Choroid plexus epithelial cell (primary cell): Measurements from ENCODE around the gene PANK4.

ENCODE experiments used
- DNase-seq: peaks from one replicate; pipeline ENCODE4 v3.0.0-alpha.2; 2010; ENCODE audit warnings: low read depth
- H3K4me3 ChIP-seq: 2 replicates; pipeline ENCODE4 v1.5.1; 2011; ENCODE audit warnings: low read depth, mild to moderate bottlenecking, control low read depth, low read length, moderate library complexity
- CTCF ChIP-seq: conservative IDR thresholded peaks from 2 replicates; pipeline ENCODE4 v1.5.1; 2011; ENCODE audit warnings: low read depth, mild to moderate bottlenecking, control low read depth, inconsistent platforms, low read length, moderate library complexity

The PANK4 gene

GRCh38 chr1:2499986-2500596 is 26.3 kb downstream of the PANK4 start:
- no peak for TF ChIP-seq CTCF
- H3K4me3 ChIP-seq = no peak overlapping the region
- DNase-seq = no peak

GRCh38 chr1:2499260-2499659 is 27.1 kb downstream of the PANK4 start:
- DNase-seq = no peak
- no peak overlapping the region for H3K4me3 ChIP-seq
- no peak for TF ChIP-seq CTCF

- TF ChIP-seq CTCF = no peak
- no peak overlapping the region for H3K4me3 ChIP-seq
- no peak for DNase-seq
Observed at GRCh38 chr1:2498648-2499047, 27.7 kb downstream of the PANK4 start.

- no peak for DNase-seq
- no peak overlapping the region for H3K4me3 ChIP-seq
- TF ChIP-seq CTCF = no peak
Observed at GRCh38 chr1:2497891-2498290, 28.5 kb downstream of the PANK4 start.

- no peak overlapping the region for H3K4me3 ChIP-seq
- no peak for TF ChIP-seq CTCF
- no peak for DNase-seq
Observed at GRCh38 chr1:2496746-2497145, 29.6 kb downstream of the PANK4 start.

GRCh38 chr1:2496087-2496622 is 30.2 kb downstream of the PANK4 start:
- DNase-seq = no peak
- no peak for TF ChIP-seq CTCF
- no peak overlapping the region for H3K4me3 ChIP-seq

GRCh38 chr1:2495546-2495945 is 30.9 kb downstream of the PANK4 start:
- no peak for TF ChIP-seq CTCF
- H3K4me3 ChIP-seq = no peak overlapping the region
- no peak for DNase-seq
